ENCODE results near the gene IVL. TPM values are rescaled to one million over a fixed set of nuclear protein-coding genes. Genes with fewer than 3 reads are reported as not detected.

The IVL gene
- total RNA-seq, 1 experiment from 2014 or later: not detected

GRCh38 chr1:152919071-152919470, 10.7 kb downstream of the IVL start:
- no peak overlapping the region for H2AFZ ChIP-seq (ENCODE audit: low read depth, low read length, poor library complexity, severe bottlenecking)
- H4K20me1 ChIP-seq (ENCODE audit: insufficient read depth): no peaks in the 10 kb centered on the region
- BruUV-seq (replicated peaks): no TSS peak
- TF ChIP-seq YY1 (IDR thresholded peaks at IDR 0.05; ENCODE audit: extremely low read depth, insufficient replicate concordance, low read depth, low read length): no peak
- TF ChIP-seq SP1 (IDR thresholded peaks at IDR 0.05; ENCODE audit: low read depth): no peak
- no peak for TF ChIP-seq POLR2A (IDR thresholded peaks at IDR 0.05; ENCODE audit: borderline replicate concordance, extremely low read depth, insufficient read depth, insufficient read length)
- no peak for TF ChIP-seq CEBPB (IDR thresholded peaks at IDR 0.05; ENCODE audit: low read depth)
- TF ChIP-seq ELF1 (IDR thresholded peaks at IDR 0.05; ENCODE audit: borderline replicate concordance, low read depth): no peak
- no peak for TF ChIP-seq EGR1 (IDR thresholded peaks at IDR 0.05; ENCODE audit: low read depth)
- TF ChIP-seq CTCF (IDR thresholded peaks at IDR 0.05 in 2 of 3, conservative IDR thresholded peaks at IDR 0.05 in 1 of 3; ENCODE audit: borderline replicate concordance in 1 of 3, insufficient read depth in 1 of 3, low read depth in 2 of 3, low read length in 2 of 3): no peak
- TF ChIP-seq SIN3A (IDR thresholded peaks at IDR 0.05; ENCODE audit: low read depth): no peak
- no peak for TF ChIP-seq FOSL1 (IDR thresholded peaks at IDR 0.05; ENCODE audit: low read depth)
- no peak for TF ChIP-seq EZH2 (IDR thresholded peaks at IDR 0.05)
- intact Hi-C loops (cut with micrococcal nuclease): loop anchor here (5.0 kb wide), 1 partner anchor 273 kb away; no protein-coding TSS in a partner anchor
- H3K9me2 ChIP-seq (ENCODE audit: insufficient read depth): no peaks in the 10 kb centered on the region
- H3K79me2 ChIP-seq (ENCODE audit: insufficient read depth, low read length): no peaks in the 10 kb centered on the region
- no peaks in the 10 kb centered on the region for H3K36me3 ChIP-seq (ENCODE audit: control insufficient read depth in 1 of 2, insufficient read depth in 2 of 2, low read length in 2 of 2)
- H3K9ac ChIP-seq (ENCODE audit: low read length): no peak overlapping the region
- ChIA-PET POLR2A (no interaction called here), RAD21 (ENCODE audit: low non-redundant PET in 1 of 2, low total read pairs in 2 of 2, uncharacterized antibody in 2 of 2, unreplicated experiment in 2 of 2) (no interaction called here), CTCF (interaction anchor here (1.1 kb wide), 1 partner anchor 274 kb away, joined by 5 read pairs; no protein-coding TSS in a partner anchor)
- H3K4me1 ChIP-seq (ENCODE audit: control insufficient read depth in 1 of 2, insufficient read depth in 2 of 2, low read length in 2 of 2): no peaks in the 10 kb centered on the region
- H3K27ac ChIP-seq (ENCODE audit: low read depth, low read length): no peak overlapping the region
- peaks cover 21% of the 10 kb centered on the region for H3K27me3 ChIP-seq (ENCODE audit: insufficient read depth, low read length)
- ATAC-seq (no peak), DNase-seq (ENCODE audit: low read depth, low spot score) (no peak)
- no peaks in the 10 kb centered on the region for H3K9me3 ChIP-seq (ENCODE audit: control insufficient read depth in 1 of 2, insufficient read depth in 1 of 2, low read depth in 1 of 2, low read length in 2 of 2)
- H3K4me3 ChIP-seq (replicated peaks in 1 of 2; ENCODE audit: low read depth in 1 of 2, low read length in 2 of 2): no peak overlapping the region
- H3K4me2 ChIP-seq (ENCODE audit: low read length): no peak overlapping the region

Measured in HCT116 (cell line).